Fibroblast of villous mesenchyme (primary cell): ENCODE measurements around the gene INF2. TPM values are rescaled to one million over a fixed set of nuclear protein-coding genes. Genes with fewer than 3 reads are reported as not detected.
A peak's percentile ranks its signal among the peaks of the same experiment; 100 is the strongest.

Source experiments
- DNase-seq: peaks from one replicate; pipeline ENCODE4 v3.0.0-alpha.2; 2010; ENCODE audit warnings: low read depth
- H3K4me3 ChIP-seq: 2 replicates; pipeline ENCODE4 v1.5.1; 2011; ENCODE audit warnings: low read depth, mild to moderate bottlenecking, low read length
- total RNA-seq: library from RNA; depleted of rRNA; stranded (reverse); fragments of >200 nt; gene quantifications from 2 replicates; pipeline ENCODE4 v1.2.3, GENCODE V29; 2012
- TF ChIP-seq, protein P1 (sequence below): IDR thresholded peaks from 2 replicates; pipeline ENCODE4 v1.5.1; 2012; ENCODE audit warnings: low read depth, mild to moderate bottlenecking, low read length; ENCODE audit not compliant: insufficient read depth

The INF2 gene
- total RNA-seq, 1 donor, result 68.7 TPM

DNA sequence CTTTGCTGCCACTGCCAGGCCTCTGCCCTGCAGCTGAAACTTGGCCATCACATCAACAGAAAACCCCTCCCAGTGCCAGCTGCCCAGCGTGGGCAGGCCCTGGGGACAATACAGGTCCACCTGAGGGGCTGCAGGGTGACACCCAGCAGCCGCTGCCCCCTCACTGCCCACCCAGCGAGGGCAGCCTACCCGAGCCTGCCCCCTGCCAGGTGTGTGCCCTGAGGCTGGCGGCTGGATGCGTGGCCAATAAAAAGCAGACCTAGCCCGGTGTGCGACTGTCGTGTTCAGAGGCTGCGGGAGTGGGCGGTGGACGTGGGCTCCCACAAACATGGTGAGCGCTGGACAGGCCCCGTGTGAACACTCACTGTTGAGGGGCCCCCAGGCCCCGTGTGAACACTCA lies 29.9 kb downstream of the INF2 start:
- H3K4me3 ChIP-seq, result no peak overlapping the region
- TF ChIP-seq, protein P1, sequence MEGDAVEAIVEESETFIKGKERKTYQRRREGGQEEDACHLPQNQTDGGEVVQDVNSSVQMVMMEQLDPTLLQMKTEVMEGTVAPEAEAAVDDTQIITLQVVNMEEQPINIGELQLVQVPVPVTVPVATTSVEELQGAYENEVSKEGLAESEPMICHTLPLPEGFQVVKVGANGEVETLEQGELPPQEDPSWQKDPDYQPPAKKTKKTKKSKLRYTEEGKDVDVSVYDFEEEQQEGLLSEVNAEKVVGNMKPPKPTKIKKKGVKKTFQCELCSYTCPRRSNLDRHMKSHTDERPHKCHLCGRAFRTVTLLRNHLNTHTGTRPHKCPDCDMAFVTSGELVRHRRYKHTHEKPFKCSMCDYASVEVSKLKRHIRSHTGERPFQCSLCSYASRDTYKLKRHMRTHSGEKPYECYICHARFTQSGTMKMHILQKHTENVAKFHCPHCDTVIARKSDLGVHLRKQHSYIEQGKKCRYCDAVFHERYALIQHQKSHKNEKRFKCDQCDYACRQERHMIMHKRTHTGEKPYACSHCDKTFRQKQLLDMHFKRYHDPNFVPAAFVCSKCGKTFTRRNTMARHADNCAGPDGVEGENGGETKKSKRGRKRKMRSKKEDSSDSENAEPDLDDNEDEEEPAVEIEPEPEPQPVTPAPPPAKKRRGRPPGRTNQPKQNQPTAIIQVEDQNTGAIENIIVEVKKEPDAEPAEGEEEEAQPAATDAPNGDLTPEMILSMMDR, result no peak
- no peak for DNase-seq

DNA sequence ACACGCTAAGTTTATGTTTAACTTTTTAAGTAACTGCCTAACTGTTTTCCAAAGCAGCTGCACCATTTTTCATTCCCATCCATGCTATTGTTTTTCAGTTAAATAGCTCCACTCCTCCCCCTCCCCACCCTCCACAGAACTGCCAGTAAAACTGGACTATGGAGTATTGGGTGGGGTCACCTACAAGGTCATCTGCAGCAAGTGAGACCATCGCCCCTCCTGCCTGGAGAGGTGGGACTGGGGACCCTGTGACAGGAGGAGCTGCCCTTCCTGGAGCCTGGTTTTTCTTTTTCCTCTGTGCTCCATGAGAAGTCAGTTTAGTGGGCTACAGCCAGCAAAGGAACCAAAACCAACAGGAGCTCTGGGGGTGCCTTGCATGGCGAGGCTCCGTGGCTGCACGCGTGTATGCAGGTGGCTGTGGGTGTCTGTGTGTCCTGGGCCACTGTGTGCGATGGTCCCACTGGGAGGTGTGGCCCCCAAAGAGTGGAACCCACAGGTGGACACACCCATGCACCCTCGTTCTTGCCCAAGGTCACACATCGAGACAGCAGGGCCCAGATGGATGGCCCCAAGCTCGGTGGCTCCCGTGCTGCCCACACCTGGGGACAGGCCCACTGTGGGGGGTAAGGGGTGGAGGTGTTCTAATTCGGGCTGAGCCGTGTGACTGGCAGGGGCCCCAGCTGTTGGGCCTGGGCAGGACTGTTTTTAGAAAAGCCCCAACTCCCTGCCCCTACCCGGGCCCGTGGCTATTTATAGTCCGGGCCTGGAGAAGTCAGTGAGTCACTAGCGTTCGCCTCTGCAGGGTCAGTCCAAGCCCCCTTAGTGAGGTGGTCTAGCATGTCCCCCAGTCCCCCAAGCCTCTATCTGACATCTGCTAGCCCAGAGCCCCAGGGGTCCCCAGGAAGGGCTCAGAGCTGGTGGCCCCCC lies 32.4 kb downstream of the INF2 start:
- TF ChIP-seq, protein P1, result no peak
- no peak for DNase-seq
- no peak overlapping the region for H3K4me3 ChIP-seq

DNA sequence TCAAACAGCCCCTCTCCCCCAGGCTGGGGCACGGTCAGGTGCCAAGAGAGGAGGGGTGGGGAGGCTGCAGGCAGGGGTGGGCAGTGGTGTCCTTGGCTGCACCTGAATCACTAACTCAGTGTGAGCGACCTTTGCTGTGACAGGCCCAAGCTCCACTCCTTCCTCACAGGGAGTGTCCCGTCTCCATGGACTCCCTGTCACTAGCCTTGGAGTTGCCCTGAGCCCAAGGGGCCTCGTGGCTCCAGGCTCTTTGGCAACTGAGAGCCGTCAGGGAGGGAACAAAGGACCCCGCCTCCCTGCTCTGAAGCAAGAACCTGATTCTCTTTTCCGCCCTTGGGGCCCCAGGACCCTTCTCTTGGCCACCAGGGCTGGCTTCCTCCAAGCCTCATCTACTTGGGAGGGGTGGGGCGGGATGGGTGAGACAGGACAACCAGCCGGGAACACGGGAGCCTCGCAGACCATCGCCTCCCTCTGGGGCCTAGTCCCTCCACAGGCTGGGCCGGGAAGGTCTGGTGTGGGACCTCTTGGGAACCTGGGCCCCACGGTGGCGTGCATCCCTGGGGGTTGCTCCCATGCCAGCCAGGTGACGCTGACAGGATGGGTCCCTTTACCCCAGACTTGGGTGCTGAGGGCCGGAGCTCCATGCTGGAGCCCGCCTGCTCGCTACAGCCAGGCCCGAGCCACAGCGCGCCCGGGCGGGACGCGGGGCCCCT lies 33.7 kb downstream of the INF2 start:
- TF ChIP-seq, protein P1, result no peak
- H3K4me3 ChIP-seq, result no peak overlapping the region
- DNase-seq, result no peak

GRCh38 chr14:104723651-104724406 lies 34.4 kb downstream of the INF2 start, which contains the start of gene ADSS1:
Gene ADSS1, plus strand, starts transcription at chr14:104724229. Its CDS starts 42 bp downstream, at chr14:104724271.
- peak within 1 kb of the TSS; percentile 62 for H3K4me3 ChIP-seq
- TF ChIP-seq, protein P1, result peak; percentile 84
- DNase-seq, result peak; percentile 44

DNA sequence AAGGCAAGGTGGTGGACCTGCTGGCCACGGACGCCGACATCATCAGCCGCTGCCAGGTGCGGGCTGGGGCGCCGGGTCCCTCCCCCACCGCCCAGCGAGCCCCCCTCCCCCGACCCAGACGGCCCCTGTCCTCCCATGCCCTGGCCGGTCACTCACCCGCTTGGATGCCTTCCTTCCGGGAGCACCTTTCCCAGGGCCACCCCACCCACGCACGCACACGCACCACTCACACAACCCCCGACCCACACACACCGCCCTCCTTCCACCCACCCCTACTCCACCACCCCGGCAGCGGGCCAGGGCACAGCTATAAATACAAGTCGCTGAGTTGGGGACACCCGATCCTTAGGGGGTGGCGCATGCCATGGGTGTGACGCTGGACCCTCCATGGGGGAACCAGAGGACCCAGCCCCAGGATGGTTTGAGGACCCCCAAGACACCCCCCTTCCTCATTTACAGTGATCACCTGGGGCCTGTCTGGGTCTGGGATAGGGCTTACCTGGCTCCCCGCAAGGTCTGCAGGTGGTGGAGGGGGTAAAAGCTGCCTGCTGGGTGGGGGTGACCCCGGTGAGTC lies 35.1 kb downstream of the INF2 start:
- TF ChIP-seq, protein P1, result no peak
- DNase-seq, result peak; percentile 16

More for the DNA sequence above, 35.1 kb downstream of the INF2 start:
- peak overlapping the region; percentile 62 for H3K4me3 ChIP-seq
